Measurements from ENCODE around the gene CNTNAP2. TPM values are rescaled to one million over a fixed set of nuclear protein-coding genes. Genes with fewer than 3 reads are reported as not detected.

CNTNAP2 gene
- total and polyA plus RNA-seq, 2 of the 4 experiments (the other 2 are of a cell fraction): not detected

DNA sequence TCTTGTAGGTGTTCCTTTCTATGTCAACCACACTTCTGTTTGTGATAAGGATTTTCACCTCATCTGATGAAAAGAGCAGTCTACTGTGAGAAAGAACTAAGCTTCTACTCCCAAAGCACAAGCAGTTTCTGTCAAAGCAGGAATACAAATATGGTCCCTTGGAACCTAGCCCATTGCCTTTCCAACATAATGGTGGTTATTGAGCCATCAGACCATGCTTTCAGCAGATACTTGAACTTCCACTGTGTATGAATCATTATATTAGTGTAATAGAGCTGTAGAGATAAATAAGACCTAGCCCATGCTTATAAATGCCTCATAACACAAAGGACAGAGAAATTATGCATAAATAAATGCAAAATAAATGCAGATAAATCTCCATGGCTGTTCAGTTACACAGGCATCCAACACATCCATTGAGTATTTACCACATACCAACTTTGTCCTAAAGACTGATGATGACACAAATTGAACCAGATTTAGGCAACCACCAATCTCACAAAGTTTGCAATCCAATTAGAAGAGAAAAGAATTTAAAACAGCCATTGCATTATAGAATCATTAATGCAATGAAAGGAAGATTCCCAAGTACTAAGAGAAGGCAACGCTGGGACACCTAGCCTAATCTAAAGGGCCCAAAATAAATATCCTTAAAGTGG, 1744.6 kb downstream of the CNTNAP2 start:
- no peak overlapping the region for H2AK5ac ChIP-seq (ENCODE audit: low read depth, low read length)
- H3K18ac ChIP-seq (ENCODE audit: low read depth, low read length): no peak overlapping the region
- no peak overlapping the region for H3K9ac ChIP-seq (ENCODE audit: low read depth, low read length)
- peaks cover 2% of the 10 kb centered on the region for H3K9me3 ChIP-seq (ENCODE audit: control insufficient read depth, insufficient read depth, low read length)
- H2BK5ac ChIP-seq (ENCODE audit: low read depth, low read length, poor library complexity, severe bottlenecking): no peak overlapping the region
- BruUV-seq (replicated peaks): no TSS peak
- H3K14ac ChIP-seq (replicated peaks; ENCODE audit: low read depth, low read length): no peak overlapping the region
- DNase-seq: no peak
- dilution Hi-C loops (cut with HindIII; ENCODE audit: low sequenced_read_pairs, unreplicated experiment): no loop called here
- H4K20me1 ChIP-seq (ENCODE audit: insufficient read depth, low read length): no peaks in the 10 kb centered on the region
- CTCF ChIA-PET: no interaction called here
- TF ChIP-seq BHLHE40 (IDR thresholded peaks at IDR 0.05; ENCODE audit: low read depth, low read length) (no peak), FOS (IDR thresholded peaks at IDR 0.05; ENCODE audit: low read depth, low read length) (no peak), CEBPB (IDR thresholded peaks at IDR 0.05; ENCODE audit: low read depth, low read length) (no peak), SMC3 (IDR thresholded peaks at IDR 0.05; ENCODE audit: low read depth, low read length) (no peak), CHD1 (IDR thresholded peaks at IDR 0.05; ENCODE audit: low read depth, low read length) (no peak), MAZ (IDR thresholded peaks at IDR 0.05; ENCODE audit: borderline replicate concordance, low read depth, low read length) (no peak), MXI1 (IDR thresholded peaks at IDR 0.05; ENCODE audit: borderline replicate concordance, low read depth, low read length) (no peak), POLR2A (IDR thresholded peaks at IDR 0.05; ENCODE audit: low read depth, low read length) (no peak), RFX5 (IDR thresholded peaks at IDR 0.05; ENCODE audit: low read depth, low read length) (no peak)
- no CpG with 5 or more reads among the region's 1 CpG for WGBS, 2 experiments (ENCODE audit: extremely low coverage in 2 of 2, insufficient read length in 1 of 2)
- no peaks in the 10 kb centered on the region for H3K79me1 ChIP-seq (ENCODE audit: low read depth in 1 of 2, low read length in 2 of 2)
- in situ Hi-C loops (cut with MboI; ENCODE audit: low sequenced_read_pairs): no loop called here
- no peak overlapping the region for H2AK9ac ChIP-seq (replicated peaks; ENCODE audit: low read depth, low read length, poor library complexity)
- no peak overlapping the region for H4K8ac ChIP-seq (ENCODE audit: low read depth in 2 of 2, low read length in 2 of 2)
- H3K4me3 ChIP-seq (ENCODE audit: insufficient read depth, low read depth, low read length): no peak overlapping the region
- no peaks in the 10 kb centered on the region for H3K4me1 ChIP-seq (ENCODE audit: control insufficient read depth, insufficient read depth, low read length)
- H4K5ac ChIP-seq (ENCODE audit: low read depth, low read length): no peak overlapping the region
- no peak overlapping the region for H3K27ac ChIP-seq (ENCODE audit: insufficient read depth, low read length)
- no peak overlapping the region for H3K4ac ChIP-seq (ENCODE audit: low read depth, low read length)
- no peak overlapping the region for H3K4me2 ChIP-seq (ENCODE audit: low read depth, low read length)
- H2BK20ac ChIP-seq (ENCODE audit: low read depth, low read length): no peak overlapping the region
- ATAC-seq (ENCODE audit: low read depth): no peak
- H2BK15ac ChIP-seq (ENCODE audit: low read depth, low read length): no peak overlapping the region
- no peak overlapping the region for H3K23ac ChIP-seq (ENCODE audit: low read depth, low read length)
- no peaks in the 10 kb centered on the region for H3K9me1 ChIP-seq (ENCODE audit: insufficient read depth, low read length)
- H4K91ac ChIP-seq (ENCODE audit: insufficient read depth, low read depth, low read length): no peak overlapping the region
- no peak overlapping the region for H3K56ac ChIP-seq (ENCODE audit: extremely low read depth, insufficient read depth, low read length)
- no peaks in the 10 kb centered on the region for H3K36me3 ChIP-seq (ENCODE audit: control insufficient read depth, insufficient read depth, low read length)
- POLR2A ChIA-PET (ENCODE audit: unreplicated experiment): interaction anchor here (0.6 kb wide), 1 partner anchor 92 kb away, joined by 3 read pairs; no protein-coding TSS in a partner anchor
- intact Hi-C loops (cut with micrococcal nuclease): no loop called here
- no peak overlapping the region for H2BK120ac ChIP-seq (ENCODE audit: low read depth, low read length)
- no peaks in the 10 kb centered on the region for H3K27me3 ChIP-seq (ENCODE audit: control insufficient read depth, insufficient read depth, low read length)
- H2AFZ ChIP-seq (replicated peaks; ENCODE audit: low read length, poor library complexity): no peak overlapping the region
